HepG2 (cell line): ENCODE data around the gene HDAC5. TPM values are rescaled to one million over a fixed set of nuclear protein-coding genes. Genes with fewer than 3 reads are reported as not detected.

Experiments used
- ATAC-seq: fragments of 200-7000 bp; cut with Tn5 transposase; 3 replicates; pipeline ENCODE4 v1.9.1; 2020; ENCODE audit warnings: mild to moderate bottlenecking, moderate library complexity
- BruUV-seq: library from RNA; stranded (reverse); fragments of 400-500 nt; replicated peaks from 2 replicates; lab custom pipeline; 2021; lab: Mats Ljungman, UMichigan
- CTCF ChIA-PET: fragments of 300-600 bp; formaldehyde crosslinking; extraction: SDS; loops from one replicate; lab custom pipeline; 2021; ENCODE audit warnings: low total read pairs, inconsistent platforms, low intra/inter-chr PET ratio; lab: Yijun Ruan, JAX
- POLR2A ChIA-PET: fragments of 350-600 bp; sonication (Branson Sonifier 250); formaldehyde crosslinking; loops from one replicate; lab custom pipeline; 2020; ENCODE audit warnings: antibody characterized with exemption, inconsistent platforms; lab: Yijun Ruan, JAX
- DNase-seq: peaks from one replicate; pipeline ENCODE4 v3.0.0-alpha.2; 2015; ENCODE audit warnings: low spot score
- FAIRE-seq: peaks from 3 replicates; lab custom pipeline; 2011; peaks lifted over from hg19 to GRCh38; lab: Jason Lieb, UNC
- H2AFZ ChIP-seq: one replicate; pipeline ENCODE4 v1.6.1; 2011; ENCODE audit warnings: low read length, inconsistent platforms
- H3K27ac ChIP-seq: fragments of 300-600 bp; 3 replicates; pipeline ENCODE4 v1.8.0; 2011; ENCODE audit warnings: mixed run types, mild to moderate bottlenecking, mixed read lengths, low read length, inconsistent platforms; ENCODE audit not compliant: insufficient read depth; ENCODE audit errors: extremely low read length
- H3K27me3 ChIP-seq, 2 experiments: fragments of 200-600 bp in 1 of 2; 2 replicates in 1 of 2; 3 replicates in 1 of 2; pipeline versions ENCODE4 v1.6.0 to v1.8.0; 2011; ENCODE audit warnings: low read length in 2 of 2, mild to moderate bottlenecking in 2 of 2, moderate library complexity in 2 of 2, inconsistent platforms in 1 of 2; ENCODE audit not compliant: insufficient read depth in 2 of 2, control insufficient read depth in 1 of 2
- H3K36me3 ChIP-seq, 2 experiments: fragments of 200-600 bp in 1 of 2; replicated peaks in 1 of 2; 2 replicates in 1 of 2; 3 replicates in 1 of 2; pipeline versions ENCODE4 v1.5.1 to v1.8.0; 2011; ENCODE audit warnings: low read length in 2 of 2, inconsistent platforms in 1 of 2; ENCODE audit not compliant: insufficient read depth in 2 of 2, control insufficient read depth in 1 of 2
- H3K4me1 ChIP-seq: 2 replicates; pipeline ENCODE4 v1.5.1; 2012; ENCODE audit warnings: low read length, inconsistent platforms; ENCODE audit not compliant: insufficient read depth
- H3K4me2 ChIP-seq: 2 replicates; pipeline ENCODE4 v1.6.0; 2011; ENCODE audit warnings: low read depth, low read length, inconsistent platforms
- H3K4me3 ChIP-seq, 3 experiments: fragments of 200-600 bp in 1 of 3; sonication (generic), shearing (Covaris generic) in 1 of 3; replicated peaks in 1 of 3; 2 replicates each; pipeline ENCODE4 v1.5.1; 2011 to 2016; ENCODE audit warnings: low read length in 3 of 3, inconsistent platforms in 2 of 3, low read depth in 2 of 3, mild to moderate bottlenecking in 2 of 3, control low read depth in 1 of 3, mixed read lengths in 1 of 3; ENCODE audit not compliant: insufficient read depth in 1 of 3
- H3K79me2 ChIP-seq: one replicate; pipeline ENCODE4 v1.6.1; 2011; ENCODE audit warnings: low read length, inconsistent platforms; ENCODE audit not compliant: insufficient read depth
- H3K9ac ChIP-seq: 2 replicates; pipeline ENCODE4 v1.6.0; 2011; ENCODE audit warnings: mild to moderate bottlenecking, low read depth, low read length, inconsistent platforms; ENCODE audit not compliant: insufficient read depth
- H3K9me3 ChIP-seq: 2 replicates; pipeline ENCODE4 v1.5.1; 2012; ENCODE audit warnings: mild to moderate bottlenecking, low read length
- H4K20me1 ChIP-seq: 2 replicates; pipeline ENCODE4 v1.6.0; 2011; ENCODE audit warnings: inconsistent platforms, mild to moderate bottlenecking, low read length, moderate library complexity; ENCODE audit not compliant: insufficient read depth
- AGO2 ChIP-seq: fragments of 200-400 bp; formaldehyde crosslinking; optimal IDR thresholded peaks from 2 replicates; pipeline ENCODE3; 2017; ENCODE audit warnings: mild to moderate bottlenecking, low read depth, low read length, moderate library complexity
- BRCA1 ChIP-seq: sonication (generic); formaldehyde crosslinking; IDR thresholded peaks from 2 replicates; pipeline ENCODE4 v1.4.0; 2020; ENCODE audit warnings: missing genetic modification reagents
- FOXK1 ChIP-seq: sonication (generic); formaldehyde crosslinking; IDR thresholded peaks from 2 replicates; pipeline ENCODE4 v1.4.0; 2020; ENCODE audit warnings: low read depth, missing genetic modification reagents, borderline replicate concordance
- RBFOX2 ChIP-seq: fragments of 200-400 bp; formaldehyde crosslinking; IDR thresholded peaks from 2 replicates; pipeline ENCODE4 v1.6.1; 2017; ENCODE audit warnings: low read depth, mild to moderate bottlenecking, low read length
- THRA ChIP-seq: sonication (generic); formaldehyde crosslinking; IDR thresholded peaks from 2 replicates; pipeline ENCODE4 v1.4.0; 2020; ENCODE audit warnings: missing genetic modification reagents, borderline replicate concordance
- ZNF563 ChIP-seq: sonication (generic); formaldehyde crosslinking; IDR thresholded peaks from 2 replicates; pipeline ENCODE4 v1.8.0; 2022; ENCODE audit warnings: mild to moderate bottlenecking, moderate library complexity, missing genetic modification reagents
- ZNF629 ChIP-seq: sonication (generic); formaldehyde crosslinking; conservative IDR thresholded peaks from 2 replicates; pipeline ENCODE4 v1.5.0; 2020; ENCODE audit warnings: missing genetic modification reagents
- ZNF83 ChIP-seq: sonication (generic); formaldehyde crosslinking; IDR thresholded peaks from 2 replicates; pipeline ENCODE4 v1.4.0; 2020; ENCODE audit warnings: missing genetic modification reagents, mild to moderate bottlenecking, borderline replicate concordance
- WGBS: methylation state at CpG from one replicate; pipeline ENCODE4 v1.1.6; 2017; ENCODE audit warnings: low lambda C conversion rate; 5-methylcytosine and 5-hydroxymethylcytosine counted together
- in situ Hi-C: cut with HindIII; loops from 2 replicates; pipeline ENCODE4 v1.10.0; 2017; ENCODE audit warnings: low pct_unique_long_range_greater_than_20kb; ENCODE audit not compliant: extremely low pct_ligation_motif_present
- intact Hi-C: fragments of 100-400 bp; cut with micrococcal nuclease; formaldehyde crosslinking; loops from one replicate; pipeline ENCODE4 v1.10.0; 2022; ENCODE audit not compliant: unreplicated experiment
- polyA plus RNA-seq, 8 experiments: library from polyadenylated mRNA; depleted of rRNA in 3 of 8; stranded (reverse) in 7 of 8; unstranded in 1 of 8; fragments of >200 nt; fragmentation: Illumina TruSeq in 4 of 8; extraction: Trizol in 4 of 8; gene quantifications; 2 replicates each; pipeline versions ENCODE4 v1.2.1 to v1.2.3, GENCODE V29; 2011 to 2016; ENCODE audit warnings: low read depth in 4 of 8, missing spikeins in 1 of 8, mixed read lengths in 1 of 8; ENCODE audit not compliant: insufficient read depth in 1 of 8
- total RNA-seq, 5 experiments: library from RNA; depleted of rRNA; stranded (reverse); fragments of >200 nt; fragmentation: Illumina TruSeq; extraction: Trizol; gene quantifications; 2 replicates each; pipeline ENCODE4 v1.2.3, GENCODE V29; 2016; ENCODE audit warnings: low read depth in 1 of 5
- TF ChIP-seq, protein P1 (sequence below), 2 experiments: fragments of 450-650 bp in 1 of 2; sonication (generic) in 1 of 2; formaldehyde crosslinking in 1 of 2; IDR thresholded peaks; 2 replicates each; pipeline versions ENCODE4 v1.6.1 to v1.8.0; 2016 to 2022; ENCODE audit warnings: antibody characterized with exemption in 1 of 2, mild to moderate bottlenecking in 1 of 2, missing genetic modification reagents in 1 of 2

HDAC5 gene
- total and polyA plus RNA-seq, 2 of the 13 experiments (the other 11 are each of a cell fraction or from before 2014, with no cell fraction given): 46.4 to 85.4 TPM

GRCh38 chr17:44093231-44093900 is 30.1 kb downstream of the HDAC5 start:
- Histone ChIP-seq H3K9ac (no peak overlapping the region), H3K36me3 (peaks cover 15 to 32% of the 10 kb centered on the region in 2 experiments), H4K20me1 (peaks cover 7% of the 10 kb centered on the region; the same call in 1 of the 2 replicates), H3K79me2 (peaks cover 8% of the 10 kb centered on the region), H3K9me3 (no peaks in the 10 kb centered on the region), H3K27me3 (no peaks in the 10 kb centered on the region), H3K4me2 (no peak overlapping the region), H2AFZ (no peak overlapping the region), H3K4me3 (no peak overlapping the region), H3K27ac (no peak overlapping the region), H3K4me1 (peaks cover 38% of the 10 kb centered on the region)
- DNase-seq: no peak
- ATAC-seq: no peak
- TF ChIP-seq, protein P1, sequence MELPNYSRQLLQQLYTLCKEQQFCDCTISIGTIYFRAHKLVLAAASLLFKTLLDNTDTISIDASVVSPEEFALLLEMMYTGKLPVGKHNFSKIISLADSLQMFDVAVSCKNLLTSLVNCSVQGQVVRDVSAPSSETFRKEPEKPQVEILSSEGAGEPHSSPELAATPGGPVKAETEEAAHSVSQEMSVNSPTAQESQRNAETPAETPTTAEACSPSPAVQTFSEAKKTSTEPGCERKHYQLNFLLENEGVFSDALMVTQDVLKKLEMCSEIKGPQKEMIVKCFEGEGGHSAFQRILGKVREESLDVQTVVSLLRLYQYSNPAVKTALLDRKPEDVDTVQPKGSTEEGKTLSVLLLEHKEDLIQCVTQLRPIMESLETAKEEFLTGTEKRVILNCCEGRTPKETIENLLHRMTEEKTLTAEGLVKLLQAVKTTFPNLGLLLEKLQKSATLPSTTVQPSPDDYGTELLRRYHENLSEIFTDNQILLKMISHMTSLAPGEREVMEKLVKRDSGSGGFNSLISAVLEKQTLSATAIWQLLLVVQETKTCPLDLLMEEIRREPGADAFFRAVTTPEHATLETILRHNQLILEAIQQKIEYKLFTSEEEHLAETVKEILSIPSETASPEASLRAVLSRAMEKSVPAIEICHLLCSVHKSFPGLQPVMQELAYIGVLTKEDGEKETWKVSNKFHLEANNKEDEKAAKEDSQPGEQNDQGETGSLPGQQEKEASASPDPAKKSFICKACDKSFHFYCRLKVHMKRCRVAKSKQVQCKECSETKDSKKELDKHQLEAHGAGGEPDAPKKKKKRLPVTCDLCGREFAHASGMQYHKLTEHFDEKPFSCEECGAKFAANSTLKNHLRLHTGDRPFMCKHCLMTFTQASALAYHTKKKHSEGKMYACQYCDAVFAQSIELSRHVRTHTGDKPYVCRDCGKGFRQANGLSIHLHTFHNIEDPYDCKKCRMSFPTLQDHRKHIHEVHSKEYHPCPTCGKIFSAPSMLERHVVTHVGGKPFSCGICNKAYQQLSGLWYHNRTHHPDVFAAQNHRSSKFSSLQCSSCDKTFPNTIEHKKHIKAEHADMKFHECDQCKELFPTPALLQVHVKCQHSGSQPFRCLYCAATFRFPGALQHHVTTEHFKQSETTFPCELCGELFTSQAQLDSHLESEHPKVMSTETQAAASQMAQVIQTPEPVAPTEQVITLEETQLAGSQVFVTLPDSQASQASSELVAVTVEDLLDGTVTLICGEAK (IDR thresholded peaks at IDR 0.05): no peak
- TF ChIP-seq, protein P1 (CRISPR knock-in tag; IDR thresholded peaks at IDR 0.05): no peak
- peak; percentile 26; the same call in 1 of the 2 replicates for TF ChIP-seq RBFOX2
- peak; percentile 33; the same call in 1 of the 2 replicates for TF ChIP-seq ZNF563
- peak; percentile 89 for TF ChIP-seq AGO2
- no peak for TF ChIP-seq ZNF83 (CRISPR knock-in tag)
- TF ChIP-seq FOXK1 (CRISPR knock-in tag): no peak
- TF ChIP-seq THRA: no peak
- no peak for TF ChIP-seq ZNF629
- TF ChIP-seq BRCA1 (CRISPR knock-in tag): no peak
- BruUV-seq: no TSS peak
- POLR2A ChIA-PET: no interaction called here
- WGBS: 97% methylated on average over 17 of the region's 21 CpGs
- FAIRE-seq: no peak
- intact Hi-C loops: no loop called here
- in situ Hi-C loops: no loop called here
- CTCF ChIA-PET: no interaction called here
